ENCODE results near the gene BRSK1.
A peak's percentile ranks its signal among the peaks of the same experiment; 100 is the strongest.

BRSK1 gene

GRCh38 chr19:55275851-55276719 lies 7.7 kb upstream of the BRSK1 start:
- H3K4me3 ChIP-seq (replicated peaks; ENCODE audit: low read depth, low read length) = no peak overlapping the region
- DNase-seq (ENCODE audit: low read depth) = no peak

GRCh38 chr19:55276720-55277430 lies 6.9 kb upstream of the BRSK1 start:
- TF ChIP-seq CTCF (IDR thresholded peaks at IDR 0.05; ENCODE audit: low read length, missing control alignments) = no peak
- no peak overlapping the region for H3K4me3 ChIP-seq (replicated peaks; ENCODE audit: low read depth, low read length)
- DNase-seq (ENCODE audit: low read depth) = no peak

More at GRCh38 chr19:55275851-55276719, 7.7 kb upstream of the BRSK1 start:
- no peak for TF ChIP-seq CTCF (IDR thresholded peaks at IDR 0.05; ENCODE audit: low read length, missing control alignments)

- no peak overlapping the region for H3K4me3 ChIP-seq (replicated peaks; ENCODE audit: low read depth, low read length)
- TF ChIP-seq CTCF (IDR thresholded peaks at IDR 0.05; ENCODE audit: low read length, missing control alignments) = no peak
Measured at GRCh38 chr19:55277494-55277893, 6.3 kb upstream of the BRSK1 start.

GRCh38 chr19:55278391-55279135 lies 5.2 kb upstream of the BRSK1 start:
- TF ChIP-seq CTCF (IDR thresholded peaks at IDR 0.05; ENCODE audit: low read length, missing control alignments) = no peak
- H3K4me3 ChIP-seq (replicated peaks; ENCODE audit: low read depth, low read length) = peak overlapping the region; percentile 91
- no peak for DNase-seq (ENCODE audit: low read depth)

More at GRCh38 chr19:55277494-55277893, 6.3 kb upstream of the BRSK1 start:
- DNase-seq (ENCODE audit: low read depth) = no peak

- TF ChIP-seq CTCF (IDR thresholded peaks at IDR 0.05; ENCODE audit: low read length, missing control alignments) = no peak
- peak overlapping the region; percentile 91 for H3K4me3 ChIP-seq (replicated peaks; ENCODE audit: low read depth, low read length)
- no peak for DNase-seq (ENCODE audit: low read depth)
Measured at GRCh38 chr19:55279340-55279739, 4.5 kb upstream of the BRSK1 start.

GRCh38 chr19:55279770-55280643 lies 3.8 kb upstream of the BRSK1 start, which contains the start of gene HSPBP1:
HSPBP1 (minus strand) TSS chr19:55280110; CDS start chr19:55279608, 502 bp downstream.
- TF ChIP-seq CTCF (IDR thresholded peaks at IDR 0.05; ENCODE audit: low read length, missing control alignments) = no peak
- DNase-seq (ENCODE audit: low read depth) = peak; percentile 95
- H3K4me3 ChIP-seq (replicated peaks; ENCODE audit: low read depth, low read length) = peak within 1 kb of the TSS; percentile 91
